HCT116 (cell line): ENCODE measurements around the gene AQP7. TPM values are rescaled to one million over a fixed set of nuclear protein-coding genes. Genes with fewer than 3 reads are reported as not detected.

Experiments
- ATAC-seq: fragments of 200-7000 bp; cut with Tn5 transposase; 2 replicates; pipeline ENCODE4 v1.9.1; 2020; ENCODE audit warnings: mild to moderate bottlenecking, moderate library complexity
- BruUV-seq: library from RNA; stranded (reverse); fragments of 400-500 nt; replicated peaks from 2 replicates; lab custom pipeline; 2021; lab: Mats Ljungman, UMichigan
- CTCF ChIA-PET: fragments of 300-600 bp; sonication (Branson Sonifier 250); formaldehyde crosslinking; loops from one replicate; lab custom pipeline; 2021; ENCODE audit warnings: antibody characterized with exemption; lab: Charles Lee
- POLR2A ChIA-PET: fragments of 300-600, 350-600 bp; sonication (Branson Sonifier 250); formaldehyde crosslinking; loops from one replicate; lab custom pipeline; 2021; ENCODE audit warnings: antibody characterized with exemption; lab: Charles Lee
- RAD21 ChIA-PET, 2 experiments: fragments of 300-600 bp; sonication (Branson Sonifier 250); formaldehyde crosslinking; loops; one replicate each; lab custom pipeline; 2023; ENCODE audit warnings: low total read pairs in 2 of 2; ENCODE audit not compliant: uncharacterized antibody in 2 of 2, unreplicated experiment in 2 of 2, low non-redundant PET in 1 of 2; lab: Charles Lee
- DNase-seq: peaks from one replicate; pipeline ENCODE4 v3.0.0-alpha.2; 2010; ENCODE audit warnings: low read depth, low spot score
- H2AFZ ChIP-seq: fragments of 200-600 bp; shearing (Covaris generic), sonication (generic); 2 replicates; pipeline ENCODE4 v1.6.1; 2017; ENCODE audit warnings: low read depth, mixed run types, mixed read lengths, antibody characterized with exemption, low read length; ENCODE audit not compliant: poor library complexity, severe bottlenecking
- H3K27ac ChIP-seq: 2 replicates; pipeline ENCODE4 v1.5.1; 2012; ENCODE audit warnings: low read depth, low read length
- H3K27me3 ChIP-seq: fragments of 200-600 bp; sonication (generic); 2 replicates; pipeline ENCODE4 v1.6.1; 2016; ENCODE audit warnings: mixed run types, low read length, mixed read lengths; ENCODE audit not compliant: insufficient read depth
- H3K36me3 ChIP-seq, 2 experiments: fragments of 200-500 bp in 1 of 2; fragments of 200-600 bp in 1 of 2; sonication (Bioruptor generic) in 1 of 2; sonication (generic) in 1 of 2; 2 replicates each; pipeline versions ENCODE4 v1.5.1 to v1.6.1; 2014 to 2016; ENCODE audit warnings: low read length in 2 of 2, inconsistent platforms in 1 of 2, mixed read lengths in 1 of 2, mixed run types in 1 of 2; ENCODE audit not compliant: insufficient read depth in 2 of 2, control insufficient read depth in 1 of 2
- H3K4me1 ChIP-seq, 2 experiments: fragments of 200-600 bp in 1 of 2; sonication (generic) in 1 of 2; 2 replicates each; pipeline versions ENCODE4 v1.5.1 to v1.6.1; 2012 to 2017; ENCODE audit warnings: low read length in 2 of 2, inconsistent platforms in 1 of 2, mild to moderate bottlenecking in 1 of 2, mixed read lengths in 1 of 2, mixed run types in 1 of 2, moderate library complexity in 1 of 2; ENCODE audit not compliant: insufficient read depth in 2 of 2, control insufficient read depth in 1 of 2
- H3K4me2 ChIP-seq: fragments of 200-600 bp; sonication (generic); 2 replicates; pipeline ENCODE4 v1.6.1; 2017; ENCODE audit warnings: mixed run types, low read length, mixed read lengths
- H3K4me3 ChIP-seq, 2 experiments: fragments of 200-600 bp in 1 of 2; sonication (generic) in 1 of 2; replicated peaks in 1 of 2; 2 replicates each; pipeline ENCODE4 v1.5.1; 2011 to 2016; ENCODE audit warnings: low read length in 2 of 2, control low read depth in 1 of 2, low read depth in 1 of 2, mild to moderate bottlenecking in 1 of 2, mixed read lengths in 1 of 2, mixed run types in 1 of 2
- H3K79me2 ChIP-seq: fragments of 200-600 bp; sonication (generic); 2 replicates; pipeline ENCODE4 v1.6.1; 2017; ENCODE audit warnings: mild to moderate bottlenecking, mixed run types, low read length, moderate library complexity, mixed read lengths; ENCODE audit not compliant: insufficient read depth
- H3K9ac ChIP-seq: fragments of 200-600 bp; sonication (generic); 2 replicates; pipeline ENCODE4 v1.6.1; 2016; ENCODE audit warnings: low read length, mixed read lengths
- H3K9me2 ChIP-seq: fragments of 200-600 bp; sonication (generic), shearing (Covaris generic); 2 replicates; pipeline ENCODE4 v1.6.1; 2017; ENCODE audit warnings: mixed run types, mild to moderate bottlenecking, moderate library complexity; ENCODE audit not compliant: insufficient read depth
- H3K9me3 ChIP-seq, 2 experiments: fragments of 200-500 bp in 1 of 2; fragments of 200-600 bp in 1 of 2; sonication (Bioruptor generic) in 1 of 2; sonication (generic) in 1 of 2; 2 replicates each; pipeline ENCODE4 v1.6.1; 2014 to 2017; ENCODE audit warnings: low read length in 2 of 2, mixed read lengths in 2 of 2, inconsistent platforms in 1 of 2, low read depth in 1 of 2, mild to moderate bottlenecking in 1 of 2, mixed run types in 1 of 2, moderate library complexity in 1 of 2; ENCODE audit not compliant: control insufficient read depth in 1 of 2, insufficient read depth in 1 of 2
- H4K20me1 ChIP-seq: fragments of 200-600 bp; sonication (generic), shearing (Covaris generic); 2 replicates; pipeline ENCODE4 v1.6.1; 2017; ENCODE audit warnings: mixed run types, mild to moderate bottlenecking, moderate library complexity; ENCODE audit not compliant: insufficient read depth
- ATF3 ChIP-seq: IDR thresholded peaks from 2 replicates; pipeline ENCODE4 v1.6.1; 2012
- EZH2phosphoT487 ChIP-seq: fragments of 200-600 bp; IDR thresholded peaks from 2 replicates; pipeline ENCODE4 v1.6.1; 2018; ENCODE audit warnings: antibody characterized with exemption, borderline replicate concordance
- FOSL1 ChIP-seq: IDR thresholded peaks from 2 replicates; pipeline ENCODE4 v1.6.1; 2012; ENCODE audit warnings: low read depth
- JUND ChIP-seq: IDR thresholded peaks from 2 replicates; pipeline ENCODE4 v1.6.1; 2012
- TCF7L2 ChIP-seq: IDR thresholded peaks from 2 replicates; pipeline ENCODE4 v1.7.0; 2011; ENCODE audit warnings: borderline replicate concordance, inconsistent platforms; ENCODE audit not compliant: insufficient read depth, insufficient read length; ENCODE audit errors: extremely low read depth
- ZFX ChIP-seq: fragments of 450-650 bp; IDR thresholded peaks from 2 replicates; pipeline ENCODE4 v1.6.1; 2017
- ZNF274 ChIP-seq: fragments of 200-500 bp; sonication (Bioruptor generic); IDR thresholded peaks from 2 replicates; pipeline ENCODE4 v1.6.1; 2014; ENCODE audit warnings: mild to moderate bottlenecking, low read depth, low read length, inconsistent platforms
- intact Hi-C: fragments of 100-400 bp; cut with micrococcal nuclease; formaldehyde crosslinking; loops from 2 replicates; pipeline ENCODE4 v1.10.0; 2022
- total RNA-seq: library from RNA; stranded (reverse); gene quantifications from one replicate; pipeline ENCODE4 v1.2.1, GENCODE V29; 2021; ENCODE audit not compliant: unreplicated experiment

AQP7 gene
- total RNA-seq, 1 experiment from 2014 or later = 0.96 TPM

- Histone ChIP-seq H3K4me3 (no peak overlapping the region), H3K9me2 (no peaks in the 10 kb centered on the region), H3K36me3 (no peaks in the 10 kb centered on the region), H3K9me3 (no peaks in the 10 kb centered on the region), H3K79me2 (no peaks in the 10 kb centered on the region), H4K20me1 (no peaks in the 10 kb centered on the region), H3K4me1 (peaks cover 0 to 3% of the 10 kb centered on the region in 2 experiments; a peak in 1 of 4 replicates), H3K27ac (no peak overlapping the region), H3K9ac (no peak overlapping the region), H2AFZ (no peak overlapping the region), H3K4me2 (no peak overlapping the region), H3K27me3 (no peaks in the 10 kb centered on the region)
- DNase-seq = no peak
- intact Hi-C loops = no loop called here
- no peak for ATAC-seq
- ChIA-PET RAD21 (no interaction called here), CTCF (no interaction called here), POLR2A (interaction anchor here (1.3 kb wide), 1 partner anchor 67 kb away, joined by 3 read pairs; the partner anchor contains the start of gene NOL6)
- TF ChIP-seq ZNF274 (no peak), ATF3 (no peak), ZFX (no peak), TCF7L2 (no peak), EZH2phosphoT487 (no peak), JUND (no peak)
- BruUV-seq = no TSS peak
Measured at GRCh38 chr9:33407061-33407460, 4.7 kb upstream of the AQP7 start.

- Histone ChIP-seq H3K36me3 (no peaks in the 10 kb centered on the region), H2AFZ (no peak overlapping the region), H3K9ac (no peak overlapping the region), H3K4me3 (no peak overlapping the region), H3K27me3 (no peaks in the 10 kb centered on the region)
- RAD21 ChIA-PET = interaction anchor here (0.9 to 2.6 kb wide), 3 partner anchors 48 to 62 kb away, joined by 3 to 11 read pairs (median 5); no protein-coding TSS in a partner anchor
- POLR2A ChIA-PET = no interaction called here
- ATAC-seq = 0 out of 2 replicates have a peak, but pooled peaks have one; percentile 14
- TF ChIP-seq FOSL1 (no peak), JUND (no peak)
- TF ChIP-seq, all 23 proteins: peak for 0
- H3K4me1 ChIP-seq = peaks cover 0 to 3% of the 10 kb centered on the region in 2 experiments; a peak in 1 of 4 replicates
- no peak overlapping the region for H3K27ac ChIP-seq
- no TSS peak for BruUV-seq
- no peaks in the 10 kb centered on the region for H3K9me3 ChIP-seq
- no peaks in the 10 kb centered on the region for H3K9me2 ChIP-seq
- no peaks in the 10 kb centered on the region for H3K79me2 ChIP-seq
- CTCF ChIA-PET = interaction anchor here (1.1 to 3.7 kb wide), 5 partner anchors 10 to 219 kb away, joined by 4 to 53 read pairs (median 8); no protein-coding TSS in a partner anchor
- no peak for DNase-seq
- no peak overlapping the region for H3K4me2 ChIP-seq
- no peaks in the 10 kb centered on the region for H4K20me1 ChIP-seq
- intact Hi-C loops = no loop called here
Measured at GRCh38 chr9:33404788-33405362, 2.5 kb upstream of the AQP7 start.
